SU-DHL-6 (cell line): ENCODE results near the gene MYO1H.

Experiments used
- H2AFZ ChIP-seq: fragments of 200-600 bp; sonication (generic); 2 replicates; pipeline ENCODE4 v1.6.1; 2014; ENCODE audit warnings: low read depth, mild to moderate bottlenecking, moderate library complexity, mixed read lengths, antibody characterized with exemption, low read length; ENCODE audit not compliant: severe bottlenecking
- H3F3A ChIP-seq: fragments of 200-600 bp; shearing (Covaris generic); 2 replicates; pipeline ENCODE4 v1.6.0; 2016; ENCODE audit warnings: antibody characterized with exemption, mild to moderate bottlenecking; ENCODE audit not compliant: insufficient read depth
- H3K27ac ChIP-seq: fragments of 200-600 bp; sonication (generic); 2 replicates; pipeline ENCODE4 v1.5.1; 2016; ENCODE audit warnings: low read depth, mild to moderate bottlenecking, low read length, moderate library complexity, mixed read lengths
- H3K27me3 ChIP-seq: fragments of 200-600 bp; sonication (generic), shearing (Covaris generic); 2 replicates; pipeline ENCODE4 v1.6.0; 2014; ENCODE audit warnings: mild to moderate bottlenecking, low read length
- H3K36me3 ChIP-seq: fragments of 200-600 bp; sonication (generic); 2 replicates; pipeline ENCODE4 v1.6.1; 2014; ENCODE audit warnings: mild to moderate bottlenecking, low read length, mixed read lengths
- H3K4me2 ChIP-seq: fragments of 300-600, 200-600 bp; shearing (Covaris generic), sonication (generic); 2 replicates; pipeline ENCODE4 v1.6.0; 2014; ENCODE audit warnings: low read length, low read depth, mild to moderate bottlenecking; ENCODE audit not compliant: poor library complexity, severe bottlenecking
- H3K4me3 ChIP-seq: fragments of 200-600 bp; sonication (generic); 2 replicates; pipeline ENCODE4 v1.5.1; 2014; ENCODE audit warnings: antibody characterized with exemption, low read length, mild to moderate bottlenecking, mixed read lengths; ENCODE audit not compliant: insufficient read depth, poor library complexity, severe bottlenecking
- H3K79me2 ChIP-seq: fragments of 200-600 bp; sonication (generic); 2 replicates; pipeline ENCODE4 v1.6.1; 2014; ENCODE audit warnings: mild to moderate bottlenecking, low read length, moderate library complexity; ENCODE audit not compliant: insufficient read depth
- H3K9ac ChIP-seq: fragments of 200-600 bp; sonication (generic); 2 replicates; pipeline ENCODE4 v1.7.0; 2014; ENCODE audit warnings: mild to moderate bottlenecking, low read length
- H3K9me2 ChIP-seq: fragments of 200-600 bp; sonication (generic); replicated peaks from 2 replicates; pipeline ENCODE4 v1.6.1; 2014; ENCODE audit warnings: low read length; ENCODE audit not compliant: insufficient read depth
- H3K9me3 ChIP-seq: fragments of 200-600 bp; sonication (generic); 2 replicates; pipeline ENCODE4 v1.6.1; 2014; ENCODE audit warnings: low read length, mixed read lengths; ENCODE audit not compliant: insufficient read depth
- H4K20me1 ChIP-seq: fragments of 200-600 bp; sonication (generic); 2 replicates; pipeline ENCODE4 v1.6.1; 2014; ENCODE audit warnings: low read depth, mild to moderate bottlenecking, antibody characterized with exemption, low read length, moderate library complexity, mixed read lengths
- EZH2phosphoT487 ChIP-seq: fragments of 200-600 bp; sonication (generic), shearing (Covaris generic); conservative IDR thresholded peaks from 2 replicates; pipeline ENCODE4 v1.6.1; 2018; ENCODE audit warnings: mild to moderate bottlenecking, antibody characterized with exemption, low read length, moderate library complexity, mixed read lengths
- TF ChIP-seq, protein P1 (sequence below): fragments of 200-600 bp; sonication (generic); IDR thresholded peaks from one replicate; pipeline ENCODE4 v1.5.1; 2017; ENCODE audit warnings: antibody characterized with exemption, mild to moderate bottlenecking, low read length, moderate library complexity; ENCODE audit not compliant: insufficient read depth, poor library complexity, severe bottlenecking

The MYO1H gene

GRCh38 chr12:109359131-109359690 lies 11.5 kb downstream of the MYO1H start:
- Histone ChIP-seq H2AFZ (no peak overlapping the region), H3K4me2 (no peak overlapping the region), H3K9me2 (no peaks in the 10 kb centered on the region), H3K27me3 (no peaks in the 10 kb centered on the region), H3K79me2 (no peaks in the 10 kb centered on the region), H3K36me3 (no peaks in the 10 kb centered on the region), H3K9ac (no peak overlapping the region), H3K4me3 (no peak overlapping the region), H4K20me1 (no peaks in the 10 kb centered on the region), H3K27ac (no peak overlapping the region), H3K9me3 (no peaks in the 10 kb centered on the region), H3F3A (no peaks in the 10 kb centered on the region)
- no peak for TF ChIP-seq EZH2phosphoT487
- TF ChIP-seq, protein P1, sequence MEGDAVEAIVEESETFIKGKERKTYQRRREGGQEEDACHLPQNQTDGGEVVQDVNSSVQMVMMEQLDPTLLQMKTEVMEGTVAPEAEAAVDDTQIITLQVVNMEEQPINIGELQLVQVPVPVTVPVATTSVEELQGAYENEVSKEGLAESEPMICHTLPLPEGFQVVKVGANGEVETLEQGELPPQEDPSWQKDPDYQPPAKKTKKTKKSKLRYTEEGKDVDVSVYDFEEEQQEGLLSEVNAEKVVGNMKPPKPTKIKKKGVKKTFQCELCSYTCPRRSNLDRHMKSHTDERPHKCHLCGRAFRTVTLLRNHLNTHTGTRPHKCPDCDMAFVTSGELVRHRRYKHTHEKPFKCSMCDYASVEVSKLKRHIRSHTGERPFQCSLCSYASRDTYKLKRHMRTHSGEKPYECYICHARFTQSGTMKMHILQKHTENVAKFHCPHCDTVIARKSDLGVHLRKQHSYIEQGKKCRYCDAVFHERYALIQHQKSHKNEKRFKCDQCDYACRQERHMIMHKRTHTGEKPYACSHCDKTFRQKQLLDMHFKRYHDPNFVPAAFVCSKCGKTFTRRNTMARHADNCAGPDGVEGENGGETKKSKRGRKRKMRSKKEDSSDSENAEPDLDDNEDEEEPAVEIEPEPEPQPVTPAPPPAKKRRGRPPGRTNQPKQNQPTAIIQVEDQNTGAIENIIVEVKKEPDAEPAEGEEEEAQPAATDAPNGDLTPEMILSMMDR, result no peak

- H3K27ac ChIP-seq, result no peak overlapping the region
- no peak overlapping the region for H3K4me3 ChIP-seq
- no peak overlapping the region for H3K9ac ChIP-seq
- TF ChIP-seq EZH2phosphoT487, result no peak
- TF ChIP-seq, protein P1, result no peak
- no peaks in the 10 kb centered on the region for H3K9me3 ChIP-seq
- no peaks in the 10 kb centered on the region for H3K36me3 ChIP-seq
- no peak overlapping the region for H2AFZ ChIP-seq
- H3K79me2 ChIP-seq, result no peaks in the 10 kb centered on the region
- H3K9me2 ChIP-seq, result no peaks in the 10 kb centered on the region
- no peaks in the 10 kb centered on the region for H3F3A ChIP-seq
- H3K27me3 ChIP-seq, result no peaks in the 10 kb centered on the region
- no peaks in the 10 kb centered on the region for H4K20me1 ChIP-seq
- H3K4me2 ChIP-seq, result no peak overlapping the region
These were observed 22.1 kb downstream of the MYO1H start for GRCh38 chr12:109369831-109370230.

- Histone ChIP-seq H3K79me2 (no peaks in the 10 kb centered on the region), H3K4me3 (no peak overlapping the region), H3K27me3 (no peaks in the 10 kb centered on the region), H3K9me2 (no peaks in the 10 kb centered on the region), H2AFZ (no peak overlapping the region), H3K9ac (no peak overlapping the region), H3K9me3 (no peaks in the 10 kb centered on the region), H3K36me3 (no peaks in the 10 kb centered on the region), H4K20me1 (no peaks in the 10 kb centered on the region), H3F3A (no peaks in the 10 kb centered on the region), H3K27ac (no peak overlapping the region), H3K4me2 (no peak overlapping the region)
- TF ChIP-seq EZH2phosphoT487, result no peak
- TF ChIP-seq, protein P1, result no peak
These were observed 29.5 kb downstream of the MYO1H start for GRCh38 chr12:109377139-109377685.
